Forelimb muscle (tissue), 1 donor: ENCODE measurements around the gene YDJC. TPM values are rescaled to one million over a fixed set of nuclear protein-coding genes. Genes with fewer than 3 reads are reported as not detected.
"Not testable (repeated sequence)": the region's sequence is repeated elsewhere in the genome, so short reads cannot be mapped to it uniquely, and the experiment has no call there.

Experiments used
- DNase-seq: peaks from one replicate; pipeline ENCODE4 v3.0.0-alpha.2; 2013; ENCODE audit warnings: low read depth
- polyA plus RNA-seq: library from polyadenylated mRNA; unstranded; fragments of 120-200 nt; gene quantifications from one replicate; pipeline ENCODE4 v1.2.1, GENCODE V29; 2013; ENCODE audit not compliant: insufficient read length

Gene YDJC
- polyA plus RNA-seq, 1 donor = 4.9 TPM

DNA sequence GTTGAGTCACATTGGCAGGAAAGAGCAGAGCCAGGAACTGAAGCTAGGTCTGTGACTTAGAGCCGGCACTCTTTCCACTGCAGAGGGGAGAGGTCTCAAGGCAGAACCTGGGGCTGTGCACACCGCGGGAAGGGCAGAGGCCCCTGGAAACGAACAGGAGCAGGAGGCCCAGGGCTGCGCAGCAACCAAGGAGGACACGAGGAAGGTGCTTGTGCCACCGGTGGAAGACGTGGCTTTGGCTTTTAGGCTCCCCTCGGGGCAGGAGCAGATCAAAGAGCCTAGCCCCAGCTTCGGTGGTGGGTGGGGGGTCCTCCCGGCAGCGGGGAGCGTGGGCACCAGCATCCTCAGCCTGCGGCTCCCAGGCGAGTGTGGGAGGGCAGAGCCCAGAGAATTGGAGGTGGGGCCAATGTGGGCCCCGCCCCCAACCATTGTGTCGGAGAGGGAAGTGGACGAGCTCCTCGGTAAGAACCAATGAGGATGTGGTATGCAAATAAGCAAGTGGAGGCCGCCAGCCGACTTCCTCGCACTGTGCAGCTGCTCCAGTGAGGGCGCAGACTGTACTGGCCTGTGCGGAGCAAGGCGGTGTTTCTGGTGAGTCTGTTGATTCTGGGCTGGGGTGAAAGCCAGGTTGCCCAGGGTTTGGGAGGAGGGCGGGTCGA lies 2.5 kb upstream of the YDJC start, which contains the start of gene CCDC116:
Gene CCDC116 (plus strand): TSS at position 524 of the 659 bp plus-strand sequence. CDS start 422 bp downstream, outside the sequence.
- no peak for DNase-seq

DNA sequence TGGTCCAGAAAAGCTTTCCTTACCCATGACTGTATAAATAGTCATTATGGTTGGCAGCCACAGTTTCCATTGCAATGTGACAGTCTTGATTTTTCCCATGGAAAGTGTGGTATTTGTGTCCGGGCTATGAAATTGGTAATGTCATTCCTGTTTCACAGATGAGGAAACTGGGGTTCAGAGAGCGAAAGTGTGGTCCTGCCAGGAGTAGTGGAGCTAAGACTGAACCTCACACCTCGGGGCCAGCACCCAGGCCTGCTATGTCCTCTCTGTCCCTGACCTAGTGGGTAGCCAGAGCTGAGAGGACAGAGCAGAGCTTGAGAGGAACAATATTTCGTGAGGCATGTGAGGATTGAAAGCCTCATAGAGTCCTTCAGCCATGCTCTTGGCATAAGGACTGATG lies 1.2 kb upstream of the YDJC start:
- DNase-seq = no peak

DNA sequence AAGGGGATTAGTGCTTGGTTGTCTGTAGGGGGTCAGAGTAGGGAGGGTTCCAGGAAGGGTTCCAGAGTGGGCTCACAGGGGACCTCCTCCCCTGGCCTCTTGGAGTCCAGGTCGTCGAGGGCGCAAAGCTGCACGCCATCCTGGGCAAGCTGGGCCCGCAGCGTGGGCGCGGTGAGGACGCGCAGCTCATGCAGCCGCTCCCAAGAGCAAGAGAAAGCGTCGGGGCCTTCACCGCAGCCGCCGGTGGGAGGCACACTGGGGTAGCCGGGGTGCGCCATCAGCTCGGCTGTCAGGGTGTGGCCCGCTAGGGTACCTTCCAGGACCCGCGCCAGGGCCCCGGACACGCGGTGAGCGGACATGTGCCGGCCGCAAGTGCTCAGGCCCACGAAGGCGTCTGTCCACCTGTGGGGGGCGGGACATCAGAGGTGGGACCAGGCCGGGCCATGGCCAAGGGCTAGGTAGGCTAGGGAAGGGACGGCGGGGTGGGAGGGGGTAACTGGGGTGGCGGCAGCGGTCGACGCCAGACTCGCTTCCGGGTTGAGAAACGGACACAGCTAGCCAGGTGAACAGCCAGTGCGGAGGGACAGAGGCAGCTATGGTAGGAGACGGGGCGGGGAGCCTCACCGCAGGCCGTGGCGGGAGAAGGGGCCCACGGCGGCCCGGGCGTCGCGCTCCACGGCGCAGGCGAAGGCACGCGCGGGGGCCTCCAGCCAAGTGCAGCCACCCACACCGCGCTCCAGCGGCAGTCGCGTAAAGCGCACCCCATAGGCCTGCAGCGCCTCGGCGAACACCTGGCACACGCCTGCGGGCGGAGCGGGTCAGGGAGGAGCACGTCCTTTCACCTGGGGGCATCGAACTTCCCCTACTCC lies 1.2 kb downstream of the YDJC start:
- DNase-seq = no peak

DNA sequence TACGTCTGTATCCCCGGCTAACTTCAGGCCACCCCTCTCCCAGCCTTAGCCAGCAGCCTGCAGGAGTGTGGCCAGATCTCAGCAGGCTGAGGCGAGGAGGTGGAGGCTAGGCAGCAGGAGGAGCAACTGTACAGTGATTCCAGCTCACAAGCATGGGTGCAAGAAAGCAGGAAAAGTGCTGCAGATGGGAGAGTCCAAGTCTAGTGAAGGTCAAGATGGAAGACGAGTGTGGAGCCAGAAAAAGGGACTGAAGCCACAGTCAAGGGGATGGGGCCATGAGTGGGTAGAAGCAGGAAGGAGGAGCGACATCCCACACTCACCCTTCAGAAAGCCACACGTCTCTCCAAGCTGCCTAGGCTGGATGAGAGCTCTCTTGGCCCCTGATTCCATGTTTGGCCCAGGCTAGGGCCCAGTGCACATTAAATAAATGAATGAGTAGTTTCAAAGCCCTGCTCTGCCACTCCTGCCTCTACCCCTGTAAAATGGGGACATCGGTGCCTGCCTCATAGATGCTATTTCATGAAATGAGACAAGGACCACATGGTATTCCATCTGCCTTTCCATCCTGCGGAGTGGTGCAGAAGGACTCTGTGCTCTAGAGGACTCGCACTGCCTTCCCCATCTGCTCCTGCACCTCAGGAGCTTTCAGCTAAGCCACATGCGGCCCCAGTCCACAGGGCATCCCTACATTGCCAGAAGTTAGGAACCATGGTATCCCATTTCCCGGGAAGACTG lies 2.9 kb downstream of the YDJC start:
- no peak for DNase-seq

DNA sequence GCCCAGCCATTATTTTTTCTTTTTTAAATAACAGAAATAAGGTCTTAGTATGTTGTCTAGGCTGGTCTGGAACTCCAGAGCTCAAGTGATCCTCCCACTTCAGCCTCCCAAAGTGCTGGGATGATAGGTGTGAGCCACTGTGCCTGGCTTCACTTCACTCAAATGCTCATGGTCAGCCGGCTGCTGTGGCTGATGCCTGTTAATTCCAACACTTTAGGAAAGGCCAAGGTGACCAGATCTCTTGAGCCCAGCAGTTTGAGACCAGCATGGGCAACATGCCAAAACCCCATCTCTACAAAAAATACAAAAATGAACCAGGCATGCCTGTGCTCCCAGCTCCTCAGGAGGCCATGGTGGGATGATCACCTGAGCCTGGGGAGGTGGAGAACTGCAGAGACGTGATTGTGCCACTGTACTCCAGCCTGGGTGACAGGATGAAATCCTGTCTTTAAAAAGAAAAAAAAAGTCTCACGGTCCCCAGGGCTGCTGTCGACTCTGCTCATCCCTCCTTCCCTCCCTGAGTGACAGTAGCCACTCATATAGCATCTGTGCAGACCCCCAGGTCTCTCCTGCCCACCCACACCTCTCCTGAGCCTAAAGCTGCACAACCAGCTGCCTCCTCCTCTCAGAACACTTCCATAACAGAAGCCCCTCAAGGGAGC lies 3.6 kb downstream of the YDJC start:
- no peak for DNase-seq

DNA sequence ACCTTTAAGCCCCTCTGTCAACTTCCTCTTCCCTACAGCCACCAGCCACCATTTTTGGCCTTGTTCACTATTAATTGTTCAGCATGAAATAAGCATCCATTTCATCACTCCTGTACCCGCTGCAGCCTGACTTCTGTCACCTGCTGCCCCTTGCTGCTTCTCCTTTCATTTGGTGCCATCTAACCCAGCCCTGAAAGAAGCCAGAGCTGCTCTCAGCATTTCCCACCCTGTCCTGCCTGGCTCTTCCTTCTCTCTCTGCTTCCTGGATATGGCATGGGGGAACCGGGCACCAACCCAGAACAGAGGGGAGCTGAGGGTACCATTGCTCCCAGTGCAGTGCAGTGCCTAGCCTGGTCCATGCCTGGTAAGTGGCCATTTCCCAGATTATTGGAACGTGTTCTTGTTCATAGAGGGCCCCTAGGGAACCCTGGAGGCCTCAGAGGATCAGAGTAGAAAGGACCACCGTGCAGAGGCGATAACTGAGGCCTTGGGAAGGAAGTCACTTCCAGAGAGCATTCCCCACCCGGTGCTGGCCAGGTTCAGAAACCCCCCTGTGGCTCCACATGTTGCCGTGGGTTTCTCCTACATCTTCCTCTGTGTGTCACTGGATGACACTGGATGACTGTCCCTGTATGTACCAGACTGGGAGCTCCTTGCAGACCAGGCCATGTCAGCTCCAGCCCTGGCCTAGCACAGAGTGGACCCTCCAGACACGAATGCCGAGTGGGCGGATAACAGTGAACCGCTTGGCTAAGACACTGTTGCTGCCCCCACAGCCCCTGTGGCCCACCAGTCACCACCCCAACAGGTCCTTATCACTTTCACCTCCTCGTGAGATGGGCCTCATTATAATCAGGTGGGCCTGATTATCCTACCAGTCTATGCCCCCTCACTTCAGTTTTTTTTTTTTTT lies 4.7 kb downstream of the YDJC start:
- DNase-seq = no peak

DNA sequence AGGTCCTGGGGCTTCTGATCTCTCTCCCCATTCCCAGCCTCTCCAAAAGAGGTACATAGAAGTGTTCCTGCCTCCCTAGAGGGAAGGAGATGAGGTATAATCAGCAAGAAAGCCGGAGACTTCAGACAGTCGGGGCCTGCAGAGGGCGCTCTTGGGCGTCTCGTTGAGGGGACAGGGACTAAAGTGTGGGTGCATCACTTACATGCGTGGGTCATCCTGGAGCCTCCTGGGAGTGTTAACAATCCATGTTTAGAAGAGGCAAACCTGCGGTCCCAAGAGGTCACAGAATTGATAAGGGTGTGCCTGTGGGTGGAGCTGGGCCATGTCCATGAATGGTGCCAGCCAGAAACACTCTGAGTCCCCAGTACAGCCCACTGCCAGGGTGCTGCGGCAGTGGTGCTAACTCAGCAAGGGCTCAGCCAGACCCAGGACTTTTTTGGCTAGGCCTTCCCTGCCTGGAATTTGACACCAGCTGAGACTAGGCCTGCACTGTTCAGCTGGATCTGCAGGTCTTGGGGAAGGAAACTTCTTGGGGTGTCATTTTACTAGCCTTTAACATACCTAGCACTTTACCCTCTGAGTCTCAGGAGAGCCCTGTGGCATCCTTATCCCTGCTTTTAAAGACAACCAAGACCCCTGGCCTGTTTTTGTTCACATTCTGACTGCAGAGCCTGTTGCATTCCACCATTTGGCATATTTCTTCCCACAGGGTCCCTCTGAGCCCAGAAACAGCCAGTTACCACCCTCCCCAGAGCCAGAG lies 5.5 kb downstream of the YDJC start:
- no peak for DNase-seq

DNA sequence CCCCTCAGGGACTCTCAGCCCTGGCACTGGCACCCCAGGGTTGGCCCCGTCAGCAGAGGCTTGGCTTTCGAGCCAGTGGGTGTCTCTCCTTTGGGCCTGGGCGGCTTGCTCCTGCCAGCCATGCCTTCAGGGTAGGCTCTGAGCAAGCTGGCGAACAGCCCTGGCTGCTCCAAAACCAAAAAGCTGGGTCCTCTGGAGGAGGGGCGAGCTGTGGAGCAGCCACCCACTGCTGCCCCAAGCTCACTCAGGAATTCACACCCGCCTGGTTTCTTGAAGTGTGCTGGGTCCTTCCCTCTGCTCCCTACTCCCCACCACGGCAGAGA lies 6.2 kb downstream of the YDJC start:
- no peak for DNase-seq

DNA sequence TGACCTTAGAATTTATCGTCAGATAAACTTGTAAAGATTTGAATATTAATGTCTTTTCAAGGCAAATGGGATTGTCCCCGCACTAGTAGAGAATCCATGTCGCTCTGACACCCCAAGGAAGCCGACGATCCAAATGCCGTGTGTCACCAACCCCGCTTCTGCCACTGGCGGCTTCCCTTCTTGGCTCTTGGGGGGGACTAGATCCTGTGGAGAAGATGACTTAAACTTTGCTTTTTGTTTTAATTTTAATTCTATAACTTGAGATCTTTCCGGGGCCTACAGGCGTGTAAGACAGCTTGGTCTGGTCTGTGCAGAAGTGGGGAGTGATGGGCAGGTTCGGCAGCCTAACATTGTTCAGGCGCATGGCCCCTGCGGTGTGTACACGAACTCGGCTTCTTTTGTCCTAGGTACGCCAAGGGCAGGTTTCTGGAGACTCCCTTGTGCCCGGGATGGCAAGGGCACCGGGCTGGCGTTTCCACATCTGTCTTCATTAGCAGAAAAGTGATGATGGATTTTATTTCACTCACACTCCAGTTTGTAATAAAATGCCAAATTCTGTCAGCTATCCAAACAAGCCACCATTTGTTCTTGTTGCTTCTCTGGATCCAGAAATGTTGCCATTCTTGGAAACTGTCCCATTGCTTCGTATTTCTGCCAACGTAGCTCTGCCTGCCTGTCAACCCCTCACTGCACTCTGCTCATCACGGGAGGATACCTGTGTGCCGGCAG lies 6.7 kb downstream of the YDJC start:
- no peak for DNase-seq

DNA sequence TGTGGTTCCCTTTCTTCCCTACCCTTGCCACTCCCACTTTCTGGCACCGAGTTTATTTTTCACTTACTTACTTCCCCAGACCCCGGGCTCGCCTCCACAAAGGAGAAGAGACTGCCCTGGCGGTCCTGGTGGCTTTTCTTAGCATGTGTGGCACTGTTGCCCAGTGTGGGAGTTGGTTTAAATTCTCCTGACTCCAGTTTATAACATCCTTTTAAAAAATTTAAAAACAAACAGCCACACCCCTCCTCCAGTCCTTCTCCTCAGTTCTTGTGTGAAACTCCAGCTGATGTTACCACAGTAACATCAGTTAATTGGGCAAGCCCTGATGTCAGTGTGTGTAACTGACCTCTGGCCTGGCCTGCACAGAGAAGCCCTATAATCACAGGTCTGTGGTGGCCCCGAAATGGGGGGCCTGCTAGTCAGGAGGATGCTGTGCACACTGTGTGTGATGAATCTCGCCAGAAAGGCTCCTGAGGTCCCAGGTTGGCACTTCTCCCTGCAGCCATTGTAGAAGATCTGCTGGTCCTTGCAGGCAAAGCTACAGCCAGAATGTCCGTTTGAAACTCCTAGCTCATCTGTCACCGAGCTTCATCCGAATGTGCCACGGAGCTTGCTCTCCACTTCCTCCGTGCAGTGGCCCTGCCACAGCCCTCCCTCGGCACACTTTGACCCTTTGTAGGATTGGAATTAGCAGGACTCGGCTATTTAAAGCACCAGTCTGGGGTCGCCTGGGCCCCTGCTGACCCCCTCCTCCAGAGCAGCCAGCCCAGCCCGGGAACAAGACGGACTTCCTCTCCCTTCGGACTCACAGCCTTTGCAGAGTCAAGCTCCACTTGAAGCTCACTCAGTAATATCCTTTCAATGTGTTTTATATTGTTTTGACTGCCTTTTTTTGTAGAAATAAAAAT lies 7.6 kb downstream of the YDJC start:
- no peak for DNase-seq

DNA sequence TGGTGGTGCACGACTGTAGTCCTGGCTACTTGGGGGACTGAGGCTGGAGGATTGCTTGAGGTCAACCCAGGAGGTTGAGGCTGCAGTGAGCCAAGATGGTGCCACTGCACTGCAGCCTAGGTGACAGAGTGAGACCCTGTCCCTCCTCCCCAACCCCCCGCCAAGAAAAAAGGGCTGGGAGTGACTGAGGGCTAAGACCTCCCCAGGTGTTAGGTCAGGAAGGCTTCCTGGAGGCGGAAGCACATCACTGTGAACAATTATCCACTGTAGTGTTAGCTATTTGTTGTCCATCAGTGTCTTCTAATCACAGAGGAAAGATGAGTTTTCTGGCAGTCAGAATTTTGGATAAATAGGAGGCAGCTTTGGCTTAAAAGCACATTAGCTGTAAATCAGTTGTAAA lies 8.8 kb downstream of the YDJC start:
- DNase-seq = no peak

DNA sequence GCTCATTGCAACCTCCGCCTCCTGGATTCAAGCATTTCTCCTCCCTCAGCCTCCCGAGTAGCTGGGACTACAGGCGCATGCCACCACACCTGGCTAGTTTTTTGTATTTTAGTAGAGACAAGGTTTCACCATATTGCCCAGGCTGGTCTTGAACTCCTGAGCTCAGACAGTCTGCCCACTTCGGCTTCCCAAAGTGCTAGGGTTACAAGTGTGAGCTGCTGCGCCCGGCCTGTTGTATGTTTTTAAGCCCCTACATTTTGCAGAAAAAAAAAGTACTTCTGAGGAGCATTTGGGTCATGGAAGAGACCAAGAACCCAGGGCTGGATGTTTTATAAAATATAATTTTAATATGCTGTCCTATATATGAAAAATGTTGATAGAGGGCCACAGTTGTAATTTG lies 12.5 kb downstream of the YDJC start:
- DNase-seq = not testable (repeated sequence)

DNA sequence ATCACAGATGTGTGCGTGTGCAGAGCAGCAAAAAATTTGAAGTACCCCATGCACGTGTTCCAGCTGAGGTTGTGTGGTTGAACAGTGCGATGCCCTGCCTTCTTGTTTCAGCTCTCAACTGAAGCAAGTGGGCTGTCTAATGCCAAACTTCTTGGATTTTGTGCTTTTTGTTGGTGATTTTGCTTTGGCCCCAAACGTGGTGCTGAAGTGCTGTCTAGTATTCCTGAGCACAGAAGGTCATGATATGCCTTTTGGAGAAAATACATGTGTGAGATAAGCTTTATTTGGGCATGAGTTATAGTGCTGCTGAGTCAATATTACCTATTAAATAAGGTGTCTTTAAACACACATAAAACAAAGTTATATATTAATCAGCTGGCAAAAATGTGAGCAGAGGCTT lies 14.1 kb downstream of the YDJC start:
- no peak for DNase-seq

DNA sequence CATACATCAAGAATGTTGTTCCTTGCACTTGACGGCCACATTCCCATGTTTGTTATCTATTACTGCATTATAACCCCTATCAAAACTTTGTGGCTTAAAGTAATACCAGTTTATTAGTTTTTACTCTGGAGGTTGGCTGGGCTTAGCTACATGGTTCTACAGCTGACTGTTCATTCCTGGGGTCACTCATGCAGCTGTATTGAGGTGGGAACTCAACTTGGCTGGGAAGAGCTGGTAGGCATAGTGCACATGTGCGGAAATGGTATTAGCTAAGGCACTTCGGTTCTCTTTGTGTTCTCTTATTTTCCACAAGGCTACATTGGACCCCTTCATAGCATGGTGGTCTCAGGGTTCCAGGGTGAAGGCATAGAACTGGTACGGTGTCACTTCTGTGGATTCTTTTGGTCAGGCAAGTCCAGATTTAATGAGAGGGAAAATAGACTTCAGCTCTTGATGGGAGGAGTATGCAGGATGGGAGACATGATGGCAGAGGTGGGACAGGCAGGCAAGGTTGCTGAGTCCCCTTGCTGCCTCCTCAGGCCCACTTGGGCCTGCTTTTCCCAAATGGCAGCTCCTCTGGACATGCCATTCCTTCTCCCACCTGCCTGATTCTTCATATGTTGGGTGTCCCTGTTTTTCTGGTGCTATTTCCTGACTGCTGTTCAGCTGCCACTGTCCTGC lies 16.1 kb downstream of the YDJC start:
- no peak for DNase-seq

DNA sequence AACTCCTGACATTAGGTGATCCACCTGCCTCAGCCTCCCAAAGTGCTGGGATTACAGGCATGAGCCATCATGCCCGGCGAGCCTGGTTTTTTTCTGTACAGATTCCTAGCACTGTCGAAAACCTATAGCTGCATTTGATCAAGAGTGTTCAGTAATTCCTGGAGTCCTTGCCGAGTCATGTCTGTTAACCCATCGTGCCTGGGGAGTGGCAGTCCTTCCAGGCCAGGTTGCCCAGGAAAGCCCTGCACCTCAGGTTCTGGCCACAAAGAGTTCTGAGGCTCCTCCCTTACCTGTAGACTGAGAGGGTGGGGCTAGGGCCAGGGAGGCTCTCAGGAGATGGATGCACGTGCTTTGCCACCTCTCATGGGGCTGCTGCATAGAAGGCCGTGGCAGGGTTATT lies 17.0 kb downstream of the YDJC start:
- no peak for DNase-seq

DNA sequence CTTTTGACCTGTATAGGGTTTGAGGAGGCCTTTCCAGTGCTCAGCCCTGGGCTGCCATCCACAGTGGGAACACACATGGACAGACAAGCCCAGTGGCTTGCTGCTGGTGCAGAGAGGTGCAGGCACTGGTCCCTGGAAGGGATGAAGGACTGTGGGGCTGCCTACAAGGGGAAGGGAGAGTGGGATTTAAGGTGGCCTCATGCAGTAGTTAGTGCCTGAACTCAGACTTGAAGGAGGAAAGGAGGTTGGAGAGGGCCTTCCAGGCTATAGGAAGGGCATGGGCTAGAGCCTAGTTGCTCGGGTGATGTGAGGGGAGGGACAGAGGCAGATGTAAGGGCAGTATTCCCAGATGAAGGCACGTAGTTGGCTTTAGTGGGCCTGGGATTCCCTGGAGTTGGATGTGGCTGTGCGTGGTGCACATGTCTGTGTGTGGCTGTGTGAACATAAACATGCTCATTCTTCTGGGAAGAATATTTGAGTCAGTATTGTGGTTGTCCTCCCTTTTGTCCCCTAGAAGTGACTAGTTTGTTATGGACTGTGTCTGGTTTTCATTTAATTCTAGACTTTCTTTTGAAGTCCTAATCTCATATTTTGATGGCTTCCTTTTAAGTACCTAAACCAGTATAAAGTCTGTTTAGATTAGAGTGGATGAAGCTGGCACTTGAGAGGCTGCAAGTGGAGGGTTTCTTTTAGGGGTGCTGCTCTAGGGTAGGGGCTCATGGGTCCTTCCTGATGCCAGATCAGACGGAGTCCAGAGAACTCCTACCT lies 18.4 kb downstream of the YDJC start:
- DNase-seq = no peak

DNA sequence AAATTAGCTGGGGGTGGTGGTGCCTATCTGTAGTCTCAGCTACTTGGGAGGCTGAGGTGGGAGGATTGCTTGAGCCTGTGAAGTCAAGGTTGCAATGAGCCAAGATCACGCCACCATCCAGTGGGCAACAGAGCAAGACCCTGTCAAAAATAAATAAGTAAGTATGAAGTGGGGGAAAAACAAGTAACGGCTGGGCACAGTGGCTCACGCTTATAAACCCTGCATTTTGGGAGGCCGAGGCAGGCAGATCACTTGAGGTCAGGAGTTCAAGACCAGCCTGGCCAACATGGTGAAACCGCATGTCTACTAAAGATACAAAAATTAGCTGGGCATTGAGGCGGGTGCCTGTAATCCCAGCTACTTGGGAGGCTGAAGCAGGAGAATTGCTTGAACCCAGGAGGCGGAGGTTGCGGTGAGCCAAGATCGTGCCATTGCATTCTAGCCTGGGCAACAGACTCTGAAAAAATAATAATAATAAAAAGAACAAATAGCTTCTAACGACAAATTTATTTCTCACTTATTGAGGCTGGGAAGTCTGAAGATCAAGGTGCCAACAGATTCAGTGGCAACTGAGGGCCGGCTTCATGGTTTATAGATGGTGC lies 20.2 kb downstream of the YDJC start:
- not testable (repeated sequence) for DNase-seq
